ENCODE results near the gene CCDC150. TPM values are rescaled to one million over a fixed set of nuclear protein-coding genes. Genes with fewer than 3 reads are reported as not detected.

The CCDC150 gene
- total and polyA plus RNA-seq, 12 donors = 0.55 to 12.1 (median 0.74) TPM; not detected in 1

DNA sequence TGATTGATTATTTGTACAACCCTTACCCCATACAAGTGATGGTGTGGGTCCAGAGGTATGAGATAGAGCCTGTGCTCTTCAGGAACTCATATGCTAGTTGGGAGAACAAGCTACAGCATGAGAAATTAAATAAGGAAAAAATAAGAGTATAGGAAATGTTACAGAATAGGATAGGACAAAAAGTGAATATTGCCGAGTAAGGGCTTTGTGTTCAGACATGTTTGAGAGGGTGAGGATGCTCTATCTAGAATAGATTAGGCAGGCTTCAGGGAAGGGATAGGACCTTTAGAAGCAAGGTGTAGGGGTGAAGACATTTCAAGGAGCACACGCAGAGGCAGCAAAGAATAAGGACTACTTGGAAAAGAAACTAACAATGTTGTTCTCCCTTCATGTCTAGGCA, 17.8 kb downstream of the CCDC150 start:
- Histone ChIP-seq H3K9me3 (replicated peaks in 1 of 3) (no peaks in the 10 kb centered on the region), H3K4me3 (no peak overlapping the region), H3K27ac (no peak overlapping the region), H3K27me3 (no peaks in the 10 kb centered on the region), H3K4me1 (replicated peaks in 1 of 2) (no peaks in the 10 kb centered on the region), H3K36me3 (replicated peaks in 1 of 2) (no peaks in the 10 kb centered on the region)
- DNase-seq = no peak
- no peak for TF ChIP-seq CTCF (IDR thresholded peaks at IDR 0.05)
- TF ChIP-seq POLR2A (IDR thresholded peaks at IDR 0.05) = no peak
- intact Hi-C loops (cut with DNase I) = no loop called here
- 89 to 99% (median 95%) methylated on average over 2 of the region's 2 CpGs for WGBS, 4 donors

DNA sequence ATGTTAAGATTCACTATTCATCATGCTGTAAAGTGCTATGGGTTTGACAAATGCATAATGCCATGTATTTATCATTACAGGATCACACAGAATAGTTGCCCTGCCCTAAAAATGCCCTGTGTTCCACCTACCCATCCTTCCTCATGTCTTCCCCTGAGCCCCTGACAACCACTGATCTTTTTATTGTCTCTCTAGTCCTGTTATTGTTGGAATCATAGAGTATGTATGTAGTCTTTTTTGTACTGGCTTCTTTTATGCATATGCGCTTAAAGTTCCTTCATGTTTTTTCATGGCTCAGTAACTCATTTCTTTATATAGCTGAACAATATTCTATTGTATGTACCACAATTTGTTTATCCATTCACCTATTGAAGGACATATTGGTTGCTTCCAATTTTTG, 20.3 kb downstream of the CCDC150 start:
- no peaks in the 10 kb centered on the region for H3K4me1 ChIP-seq (replicated peaks in 1 of 2)
- WGBS, 4 donors = 96 to 100% (median 97%) methylated on average over 1 of the region's 1 CpG
- no peak overlapping the region for H3K27ac ChIP-seq
- H3K9me3 ChIP-seq (replicated peaks in 1 of 3) = no peaks in the 10 kb centered on the region
- TF ChIP-seq CTCF (IDR thresholded peaks at IDR 0.05) (no peak), POLR2A (IDR thresholded peaks at IDR 0.05) (no peak)
- intact Hi-C loops (cut with DNase I) = no loop called here
- DNase-seq = no peak
- H3K36me3 ChIP-seq (replicated peaks in 1 of 2) = no peaks in the 10 kb centered on the region
- H3K27me3 ChIP-seq = no peaks in the 10 kb centered on the region
- H3K4me3 ChIP-seq = no peak overlapping the region

DNA sequence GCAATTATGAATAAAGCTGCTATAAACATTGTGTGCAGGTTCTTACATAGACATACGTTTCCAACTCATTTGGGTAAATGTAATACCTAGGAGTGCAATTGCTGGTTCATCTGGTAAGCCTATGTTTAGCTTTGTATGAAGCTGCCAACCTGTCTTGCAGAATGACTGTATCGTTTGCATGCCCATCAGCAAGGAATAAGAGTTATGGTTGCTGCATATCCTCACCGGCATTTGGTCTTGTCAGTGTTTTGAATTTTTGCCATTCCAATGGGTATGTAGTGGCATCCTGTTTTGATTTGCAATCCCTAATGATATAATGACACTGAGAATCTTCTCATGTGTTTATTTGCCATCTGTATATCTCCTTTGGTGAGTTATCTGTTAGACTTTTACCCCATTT, 20.7 kb downstream of the CCDC150 start:
- H3K9me3 ChIP-seq (replicated peaks in 1 of 3) = no peaks in the 10 kb centered on the region
- TF ChIP-seq CTCF (IDR thresholded peaks at IDR 0.05) = no peak
- TF ChIP-seq POLR2A (IDR thresholded peaks at IDR 0.05) = no peak
- H3K36me3 ChIP-seq (replicated peaks in 1 of 2) = no peaks in the 10 kb centered on the region
- no peak for DNase-seq
- no peak overlapping the region for H3K4me3 ChIP-seq
- no peaks in the 10 kb centered on the region for H3K4me1 ChIP-seq (replicated peaks in 1 of 2)
- no peak overlapping the region for H3K27ac ChIP-seq
- 83 to 95% (median 88%) methylated on average over 3 of the region's 3 CpGs for WGBS, 4 donors
- no peaks in the 10 kb centered on the region for H3K27me3 ChIP-seq
- intact Hi-C loops (cut with DNase I) = no loop called here

DNA sequence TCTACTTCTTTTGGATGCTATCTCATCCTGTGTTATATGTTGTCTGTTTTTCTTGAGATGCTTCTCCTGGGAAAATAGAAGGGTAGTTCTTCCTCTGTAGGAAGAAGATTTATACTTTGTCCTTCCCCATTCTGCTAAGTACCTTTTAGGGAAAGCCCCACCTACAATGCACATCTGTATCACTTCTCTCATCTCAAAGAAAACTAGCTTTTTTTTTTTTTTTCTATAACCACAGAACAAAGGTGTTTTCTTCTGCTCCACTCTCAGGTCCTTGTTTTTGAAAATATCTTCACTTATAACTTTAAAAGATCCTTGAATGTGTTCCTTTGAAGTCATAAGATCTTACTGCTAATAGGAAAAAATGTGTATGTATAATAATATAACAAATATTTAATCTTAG, 30.8 kb downstream of the CCDC150 start:
- Histone ChIP-seq H3K9me3 (replicated peaks in 1 of 3) (no peaks in the 10 kb centered on the region), H3K4me3 (no peak overlapping the region), H3K4me1 (replicated peaks in 1 of 2) (no peaks in the 10 kb centered on the region), H3K27ac (no peak overlapping the region), H3K36me3 (replicated peaks in 1 of 2) (no peaks in the 10 kb centered on the region), H3K27me3 (no peaks in the 10 kb centered on the region)
- DNase-seq = no peak
- intact Hi-C loops (cut with DNase I) = no loop called here
- no peak for TF ChIP-seq POLR2A (IDR thresholded peaks at IDR 0.05)
- no peak for TF ChIP-seq CTCF (IDR thresholded peaks at IDR 0.05)

Data from adrenal gland (tissue), 12 donors.